ENCODE data around the gene ZNF638. TPM values are rescaled to one million over a fixed set of nuclear protein-coding genes. Genes with fewer than 3 reads are reported as not detected.
A peak's percentile ranks its signal among the peaks of the same experiment; 100 is the strongest.

ZNF638 gene
- total and polyA plus RNA-seq, 9 of the 15 experiments (the other 6 are each of a cell fraction or from before 2014, with no cell fraction given), result 53.3 to 165 (median 98.8) TPM

GRCh38 chr2:71402427-71402826 lies 70.8 kb downstream of the ZNF638 start:
- in situ Hi-C loops (cut with MboI), result no loop called here
- H3K9me1 ChIP-seq (ENCODE audit: control insufficient read depth, insufficient read depth, low read length), result no peaks in the 10 kb centered on the region
- BruUV-seq (replicated peaks), result no TSS peak
- no peaks in the 10 kb centered on the region for H3K79me2 ChIP-seq (ENCODE audit: control insufficient read depth, insufficient read depth, low read length)
- no peak overlapping the region for H3K4me3 ChIP-seq
- no peak overlapping the region for H3K4me2 ChIP-seq (ENCODE audit: insufficient read depth, low read length)
- no peak overlapping the region for H3K27ac ChIP-seq (ENCODE audit: extremely low read depth, low read depth, low read length)
- H3K4me1 ChIP-seq (replicated peaks in 1 of 2; ENCODE audit: control insufficient read depth in 2 of 2, insufficient read depth in 2 of 2, low read length in 2 of 2), result no peaks in the 10 kb centered on the region
- H3K9ac ChIP-seq (ENCODE audit: insufficient read depth in 1 of 2, low read depth in 2 of 2, low read length in 2 of 2), result no peak overlapping the region
- no peak for DNase-seq (ENCODE audit: extremely low read depth in 1 of 4, low spot score in 3 of 4)
- H4K20me1 ChIP-seq (replicated peaks; ENCODE audit: control insufficient read depth, insufficient read depth, low read length), result no peaks in the 10 kb centered on the region
- no peak for FAIRE-seq
- H3K9me3 ChIP-seq (replicated peaks; ENCODE audit: control insufficient read depth, insufficient read depth, low read depth, low read length), result no peaks in the 10 kb centered on the region
- ATAC-seq, result no peak
- 91% methylated on average over 3 of the region's 3 CpGs for WGBS (ENCODE audit: insufficient coverage, low coverage, missing lambda C conversion rate)
- peaks cover 93% of the 10 kb centered on the region for H3K36me3 ChIP-seq (ENCODE audit: control insufficient read depth, insufficient read depth, low read length)
- TF ChIP-seq KDM5B (IDR thresholded peaks at IDR 0.05; ENCODE audit: insufficient replicate concordance, low read depth, low read length) (no peak), HCFC1 (IDR thresholded peaks at IDR 0.05; ENCODE audit: low read depth, low read length) (no peak), SUPT5H (IDR thresholded peaks at IDR 0.05) (no peak), CCAR2 (IDR thresholded peaks at IDR 0.05; ENCODE audit: low read depth, low read length) (no peak), ZNF143 (CRISPR knock-in tag; IDR thresholded peaks at IDR 0.05) (no peak)
- TF ChIP-seq, protein P1, sequence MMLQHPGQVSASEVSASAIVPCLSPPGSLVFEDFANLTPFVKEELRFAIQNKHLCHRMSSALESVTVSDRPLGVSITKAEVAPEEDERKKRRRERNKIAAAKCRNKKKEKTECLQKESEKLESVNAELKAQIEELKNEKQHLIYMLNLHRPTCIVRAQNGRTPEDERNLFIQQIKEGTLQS (IDR thresholded peaks at IDR 0.05), result peak; percentile 61
- TF ChIP-seq, protein P1 (CRISPR knock-in tag; conservative IDR thresholded peaks at IDR 0.05), result no peak
- CTCF ChIA-PET (ENCODE audit: low intra/inter-chr PET ratio), result no interaction called here
- intact Hi-C loops (cut with micrococcal nuclease), result no loop called here
- POLR2A ChIA-PET, result no interaction called here
- no peaks in the 10 kb centered on the region for H3K27me3 ChIP-seq (ENCODE audit: control insufficient read depth in 2 of 2, insufficient read depth in 2 of 2, low read length in 2 of 2)
- no peak overlapping the region for H2AFZ ChIP-seq (ENCODE audit: low read depth, low read length)

Data from K562 (cell line).